Epidermal melanocyte (primary cell): ENCODE measurements around the gene CCR5.

Experiments
- DNase-seq: peaks from one replicate; pipeline ENCODE4 v3.0.0; 2011; ENCODE audit warnings: low spot score; ENCODE audit not compliant: insufficient read length

CCR5 gene

GRCh38 chr3:46406788-46407611 is 36.3 kb downstream of the CCR5 start, which contains the start of the genes CCR5AS and CCRL2:
Gene CCR5AS, minus strand, starts transcription at chr3:46407066.
Gene CCRL2, plus strand, starts transcription at chr3:46407259. Its CDS starts 821 bp downstream, at chr3:46408080.
- DNase-seq, result no peak

GRCh38 chr3:46407970-46408369 is 37.2 kb downstream of the CCR5 start:
- DNase-seq, result no peak

- DNase-seq, result no peak
Measured at GRCh38 chr3:46408853-46409252, 38.1 kb downstream of the CCR5 start.

GRCh38 chr3:46409739-46410489 is 39.2 kb downstream of the CCR5 start:
- no peak for DNase-seq

GRCh38 chr3:46410669-46411068 is 39.9 kb downstream of the CCR5 start:
- DNase-seq, result no peak

- DNase-seq, result no peak
Measured at GRCh38 chr3:46411271-46411670, 40.5 kb downstream of the CCR5 start.

- DNase-seq, result no peak
Measured at GRCh38 chr3:46412786-46413298, 42.1 kb downstream of the CCR5 start.

- DNase-seq, result no peak
Measured at GRCh38 chr3:46413951-46414350, 43.2 kb downstream of the CCR5 start.

- DNase-seq, result no peak
Measured at GRCh38 chr3:46414739-46415138, 44.0 kb downstream of the CCR5 start.

GRCh38 chr3:46416125-46416810 is 45.5 kb downstream of the CCR5 start:
- no peak for DNase-seq

- DNase-seq, result no peak
Measured at GRCh38 chr3:46416811-46417510, 46.2 kb downstream of the CCR5 start.

GRCh38 chr3:46417841-46418611 is 47.3 kb downstream of the CCR5 start:
- no peak for DNase-seq

GRCh38 chr3:46419816-46420215 is 49.1 kb downstream of the CCR5 start:
- no peak for DNase-seq

GRCh38 chr3:46420931-46421330 is 50.2 kb downstream of the CCR5 start:
- no peak for DNase-seq

GRCh38 chr3:46422617-46423016 is 51.9 kb downstream of the CCR5 start:
- DNase-seq, result no peak

- DNase-seq, result no peak
Measured at GRCh38 chr3:46423588-46423987, 52.8 kb downstream of the CCR5 start.
